NCI-H510A (cell line): Measurements from ENCODE around the gene IFT122.

Source experiments
- DNase-seq: peaks from one replicate; lab custom pipeline; 2025; lab: John Stamatoyannopoulos, UW

The IFT122 gene

DNA sequence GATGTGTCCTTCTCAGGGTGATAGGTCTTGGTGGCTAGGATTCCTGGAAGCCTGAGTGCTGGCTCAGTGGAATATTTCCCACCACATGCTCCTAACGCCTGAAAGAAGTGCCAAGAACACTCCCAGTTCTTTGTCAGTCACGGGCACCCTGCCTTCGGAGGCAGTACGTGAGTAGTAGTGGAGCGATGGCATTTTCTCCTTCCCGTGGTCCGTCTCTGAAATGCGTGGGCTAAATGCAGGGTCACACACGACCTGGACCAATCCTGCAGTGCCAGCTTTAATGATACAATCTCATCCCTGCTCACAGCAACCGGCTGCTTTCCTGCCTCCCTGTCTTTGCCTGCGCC lies 117.5 kb downstream of the IFT122 start:
- DNase-seq: no peak

DNA sequence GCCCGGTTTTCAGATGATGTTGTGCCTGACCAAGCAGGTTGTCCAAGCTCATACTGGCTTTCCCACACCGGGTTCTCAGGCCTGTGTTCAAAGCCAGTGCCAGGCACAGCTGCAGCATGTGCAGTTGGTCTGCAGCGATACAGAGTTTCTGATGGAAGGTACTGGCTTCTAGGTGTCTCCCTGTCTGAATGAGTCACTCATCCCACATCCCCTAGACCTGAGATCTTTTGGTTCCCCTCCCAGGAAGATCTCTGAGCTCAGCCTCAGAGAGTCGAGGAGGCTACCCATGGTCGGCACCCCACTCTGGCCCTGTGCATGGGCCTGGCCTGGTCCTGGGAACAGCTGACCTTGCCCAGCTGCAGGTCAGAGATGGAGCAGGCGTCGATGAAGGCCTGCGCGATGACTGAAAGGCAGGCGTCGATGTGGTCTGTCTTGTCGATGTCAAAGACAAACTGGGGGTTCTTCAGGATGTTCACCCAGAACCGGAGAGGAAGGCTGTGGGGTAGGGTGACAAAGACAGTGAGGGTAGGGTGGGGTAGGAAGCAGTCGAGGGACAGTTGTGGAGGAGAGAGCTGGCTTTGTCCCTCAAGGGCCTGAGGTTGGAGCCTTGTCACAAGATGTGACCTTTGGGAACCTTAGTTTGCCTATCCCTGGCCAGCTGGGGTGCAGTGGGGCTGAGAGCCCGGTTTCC lies 118.2 kb downstream of the IFT122 start:
- DNase-seq: no peak

DNA sequence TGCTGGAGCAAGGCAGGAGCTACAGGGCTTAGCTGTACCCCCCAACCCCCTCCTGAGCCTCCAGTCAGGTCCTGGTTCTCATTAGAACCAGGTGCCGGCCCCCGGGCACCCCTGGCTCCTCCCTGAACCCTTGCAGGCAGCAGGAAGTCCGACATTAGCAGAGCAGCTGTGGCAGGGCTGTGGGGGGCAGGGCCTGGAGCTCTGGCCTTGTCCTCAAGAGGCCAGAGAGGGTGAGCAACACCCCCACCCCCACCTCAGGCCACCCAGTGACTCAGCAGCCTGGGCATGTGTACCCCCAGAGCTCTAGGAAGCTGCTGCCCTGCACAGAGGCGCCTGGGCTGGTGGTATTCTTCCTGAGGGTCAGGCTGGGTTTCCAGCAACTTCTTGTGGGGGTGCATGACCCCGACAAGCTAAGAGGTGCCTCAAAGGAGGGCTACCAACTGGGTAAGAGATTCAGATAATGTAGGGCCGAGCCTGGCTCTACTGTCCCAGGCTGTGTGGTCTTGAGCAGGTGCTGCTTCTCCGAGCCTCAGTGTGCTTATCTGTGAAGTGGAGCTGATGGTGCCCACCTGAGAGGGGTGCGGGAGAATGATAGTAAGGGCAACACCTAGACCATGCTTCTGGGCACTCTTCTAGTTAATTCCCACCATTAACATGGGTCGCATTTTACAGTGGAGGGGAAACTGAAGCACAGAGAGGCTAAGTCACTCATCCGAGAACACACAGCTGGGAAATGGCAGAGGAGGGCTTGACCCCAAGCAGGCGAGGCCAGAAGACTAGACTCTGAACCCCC lies 118.9 kb downstream of the IFT122 start:
- no peak for DNase-seq

DNA sequence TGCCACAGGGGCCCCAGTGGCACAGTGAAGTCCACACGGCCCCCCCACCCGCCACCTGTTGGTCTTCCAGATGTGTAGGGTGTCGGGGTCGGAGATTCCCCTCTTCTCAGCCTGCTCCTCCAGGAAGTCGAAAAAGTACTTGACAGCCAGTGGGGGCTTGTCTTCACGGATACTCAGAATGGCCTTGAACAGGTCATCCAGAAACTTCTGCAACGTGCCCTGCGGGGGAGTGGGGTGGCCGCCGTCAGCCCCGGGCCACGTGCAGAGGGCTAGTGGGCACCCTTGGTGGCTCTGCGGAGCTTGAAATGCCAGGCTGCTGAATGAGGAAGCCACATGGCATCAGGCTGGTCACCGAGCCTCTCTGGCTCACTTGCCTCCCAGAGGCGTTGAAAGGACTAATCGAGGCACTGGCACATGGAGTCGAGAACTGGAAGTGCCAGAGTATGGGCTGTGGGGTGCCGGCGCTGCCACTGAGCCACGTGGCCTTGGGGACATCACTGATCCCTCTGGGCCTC lies 119.6 kb downstream of the IFT122 start:
- DNase-seq: no peak

DNA sequence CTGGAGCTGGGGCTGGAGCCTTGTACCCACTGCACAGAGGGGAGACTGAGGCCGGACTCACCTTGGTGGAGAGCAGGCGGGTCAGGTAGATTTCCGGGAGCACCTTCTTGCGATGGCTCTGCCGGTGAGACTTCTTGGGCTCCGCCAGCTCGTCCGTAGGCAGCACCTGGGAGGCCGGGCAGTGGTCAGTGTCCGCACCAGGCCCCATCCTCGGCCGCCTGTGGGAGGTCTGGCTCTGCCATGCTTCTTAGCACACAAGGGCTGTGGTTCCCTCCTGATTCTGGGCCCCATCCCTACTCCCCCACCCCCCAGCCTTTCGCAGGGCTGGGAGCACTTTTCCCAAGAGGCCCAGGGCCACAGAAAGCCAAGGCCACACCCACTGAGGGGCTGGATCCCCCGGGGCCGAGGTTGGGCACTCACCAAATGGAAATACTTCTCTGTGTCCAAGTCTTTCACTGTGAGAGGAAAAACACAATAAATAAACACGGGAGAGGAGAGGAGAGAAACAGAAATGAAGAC lies 120.3 kb downstream of the IFT122 start:
- DNase-seq: no peak

DNA sequence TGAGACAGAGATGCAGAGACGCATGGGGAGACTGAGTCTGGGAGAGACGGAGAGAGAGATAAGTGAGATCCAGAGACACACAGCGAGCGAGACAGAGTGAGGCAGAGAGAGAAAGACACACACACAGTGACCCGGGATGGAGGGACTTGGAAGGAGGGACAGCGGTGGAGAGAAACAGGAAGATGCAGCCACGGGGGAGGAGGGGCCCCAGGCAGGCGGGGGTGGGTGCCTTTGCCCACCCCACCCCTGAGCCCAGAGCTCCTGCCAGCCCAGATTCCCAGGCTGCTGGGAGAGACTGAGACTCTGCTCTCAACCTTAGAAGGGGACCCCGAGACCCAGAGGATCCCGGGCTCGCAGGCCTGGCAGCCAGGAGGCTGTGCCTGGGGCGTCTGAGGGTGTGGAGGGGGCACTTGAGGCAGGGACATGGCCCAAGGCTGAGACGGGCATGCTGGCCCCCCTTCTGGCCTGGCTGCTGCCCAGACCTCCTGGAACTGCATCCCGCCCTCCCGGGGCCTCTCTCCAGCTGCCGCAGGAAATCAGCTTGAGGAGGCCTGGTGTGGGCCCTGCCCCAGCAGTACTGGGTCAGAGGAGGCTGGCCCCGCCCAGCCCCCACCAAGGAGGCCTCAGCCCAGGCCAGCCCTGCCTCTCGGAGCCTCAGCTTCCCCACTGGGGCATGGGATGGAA lies 121.0 kb downstream of the IFT122 start:
- no peak for DNase-seq

DNA sequence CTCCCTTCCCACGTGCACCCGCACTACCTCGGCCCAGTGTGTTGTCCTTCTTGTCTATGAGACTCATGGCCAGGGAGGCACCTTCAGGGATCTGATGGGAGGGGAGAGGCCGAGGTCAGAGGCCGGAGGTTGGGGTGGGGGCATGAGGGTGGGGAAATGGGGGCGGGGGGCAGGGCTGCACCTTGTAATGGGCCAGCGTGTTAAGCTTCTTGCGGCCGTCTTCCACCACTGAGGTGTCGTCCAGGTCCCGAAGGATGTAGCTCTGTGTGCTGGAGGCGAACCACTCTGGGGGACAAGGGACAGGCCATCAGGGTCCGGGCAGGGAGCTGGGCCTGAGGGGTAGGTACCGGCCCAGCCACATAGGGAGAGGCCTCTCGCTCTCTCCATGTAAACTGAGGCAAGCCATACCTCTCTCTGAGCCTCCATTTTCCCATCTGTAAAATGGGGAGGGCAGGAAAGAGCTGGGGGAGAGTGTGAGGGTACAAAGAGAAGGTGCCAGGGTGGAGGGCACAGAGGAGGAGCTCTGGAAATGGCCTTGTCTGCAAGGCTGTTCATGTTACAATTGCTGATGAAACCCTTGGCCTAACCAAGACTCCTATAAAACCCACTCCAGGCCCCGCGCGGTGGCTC lies 121.7 kb downstream of the IFT122 start:
- no peak for DNase-seq

DNA sequence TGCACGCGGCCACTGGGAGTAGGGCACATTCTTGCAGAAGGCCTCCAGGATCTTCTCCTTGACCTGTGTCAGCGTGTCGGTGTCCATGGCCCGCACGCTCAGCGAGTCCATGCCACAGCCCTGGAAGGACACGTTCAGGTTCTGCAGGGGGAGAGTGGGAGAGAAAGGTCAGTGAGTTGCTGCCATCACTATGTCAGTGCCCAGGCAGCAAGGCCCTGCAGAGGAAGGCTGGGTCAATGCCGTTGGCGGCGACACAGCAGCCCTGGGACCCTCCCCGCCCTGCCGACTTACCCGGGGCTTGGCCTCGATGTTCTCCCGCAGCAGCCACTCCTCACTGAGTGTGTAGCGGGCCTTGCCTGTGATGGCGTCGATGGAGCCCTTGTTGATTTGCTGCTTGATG lies 122.8 kb downstream of the IFT122 start:
- DNase-seq: no peak

DNA sequence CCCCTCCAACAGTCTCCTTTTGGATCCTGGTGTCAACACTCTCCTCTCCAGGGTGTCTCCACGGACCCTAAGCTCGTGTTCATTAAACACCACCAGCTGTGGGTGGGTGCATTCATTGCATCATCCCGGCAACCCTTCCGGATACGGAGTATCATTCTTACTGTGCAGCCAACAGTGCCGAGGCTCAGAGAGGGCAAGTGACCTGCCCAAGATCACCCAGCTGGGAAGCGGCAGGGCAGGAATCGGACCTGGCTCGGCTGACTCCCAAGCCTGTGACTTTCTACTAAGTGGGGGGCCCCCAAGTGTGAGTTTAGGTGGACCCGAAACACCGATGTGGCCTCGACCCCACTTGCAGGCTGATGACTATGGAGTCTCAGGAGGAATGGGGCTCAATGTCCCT lies 123.3 kb downstream of the IFT122 start:
- no peak for DNase-seq

DNA sequence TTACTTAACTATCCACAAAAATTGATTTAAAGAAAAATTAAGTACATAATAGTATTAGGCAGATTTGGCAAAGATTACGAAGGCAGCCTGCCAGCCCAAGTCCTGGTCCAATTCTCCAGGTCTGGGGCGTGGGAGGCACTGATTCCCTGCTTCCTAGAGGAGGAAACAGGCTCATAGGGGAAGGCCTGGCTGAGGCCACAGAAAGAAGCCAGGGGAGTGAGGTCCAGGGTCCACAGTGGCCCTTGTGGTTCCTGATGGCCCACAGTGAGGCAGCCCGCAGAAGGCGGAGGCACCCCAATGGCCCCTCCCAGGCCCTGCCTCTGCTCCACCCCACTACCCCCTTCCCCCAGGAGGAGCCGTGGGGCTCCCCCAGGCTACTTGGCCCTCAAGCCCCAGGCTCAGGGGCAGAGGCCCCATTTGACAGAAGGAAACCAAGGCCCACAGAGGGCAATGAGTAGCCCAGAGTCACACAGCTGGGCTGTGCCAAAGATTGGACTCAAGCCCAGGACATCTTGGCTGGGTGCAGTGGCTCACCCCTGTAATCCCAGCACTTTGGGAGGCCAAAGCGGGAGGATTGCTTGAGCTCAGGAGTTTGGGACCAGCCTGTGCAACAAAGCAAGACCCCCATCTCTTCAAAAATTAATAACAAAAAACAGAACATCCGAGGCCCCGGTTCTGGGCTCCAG lies 124.0 kb downstream of the IFT122 start:
- DNase-seq: no peak

DNA sequence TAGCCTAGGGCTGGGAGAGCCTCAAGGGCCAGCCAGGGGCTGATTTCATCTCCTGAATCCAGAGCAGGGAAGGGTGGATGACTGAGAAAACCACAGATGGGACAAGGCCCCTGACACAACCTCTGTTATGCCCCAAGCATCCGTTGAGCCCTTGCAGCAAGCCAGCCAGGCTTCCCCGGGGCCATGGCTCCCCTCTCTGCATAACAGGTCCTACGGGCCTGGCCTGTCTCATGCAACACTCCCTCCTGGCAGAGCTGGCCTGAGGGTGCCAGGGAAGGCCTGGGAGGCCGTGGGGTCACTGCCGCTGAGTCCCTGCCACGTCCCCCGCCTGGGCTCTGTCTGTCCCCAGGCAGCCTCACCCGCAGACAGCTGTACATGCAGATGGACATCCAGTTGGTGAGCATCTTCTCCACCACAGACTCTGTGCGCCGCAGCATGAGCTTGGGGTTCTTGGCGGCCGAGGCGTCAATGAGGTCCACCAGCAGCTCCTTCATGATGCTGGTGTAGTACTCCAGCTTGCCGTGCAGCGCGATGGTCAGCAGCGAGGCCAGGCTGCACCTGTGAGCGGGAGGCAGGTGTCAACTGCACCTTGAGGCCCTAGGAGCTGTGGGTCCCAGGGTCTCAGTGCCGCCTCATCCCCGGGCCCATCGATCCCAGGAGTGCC lies 125.1 kb downstream of the IFT122 start:
- no peak for DNase-seq

DNA sequence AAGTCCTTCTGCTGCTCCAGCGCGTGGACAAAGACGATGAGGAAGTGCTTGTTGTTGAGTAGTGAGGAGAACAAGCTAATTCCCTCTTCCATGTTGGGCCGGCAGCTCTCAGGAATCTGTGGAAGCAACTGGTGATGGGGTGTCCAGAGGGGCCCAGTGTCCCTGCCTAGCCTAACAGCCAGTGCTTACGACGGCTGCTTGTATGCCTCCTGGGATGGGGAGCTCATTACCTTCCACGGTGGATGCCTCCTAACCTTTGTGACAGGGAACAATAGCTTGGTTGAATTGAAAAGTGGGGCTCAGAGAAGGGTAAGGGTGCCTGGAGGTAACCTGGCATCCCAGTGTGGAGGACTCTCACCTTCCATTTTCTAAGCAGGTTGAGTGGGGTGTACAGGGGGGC lies 125.9 kb downstream of the IFT122 start:
- DNase-seq: no peak

DNA sequence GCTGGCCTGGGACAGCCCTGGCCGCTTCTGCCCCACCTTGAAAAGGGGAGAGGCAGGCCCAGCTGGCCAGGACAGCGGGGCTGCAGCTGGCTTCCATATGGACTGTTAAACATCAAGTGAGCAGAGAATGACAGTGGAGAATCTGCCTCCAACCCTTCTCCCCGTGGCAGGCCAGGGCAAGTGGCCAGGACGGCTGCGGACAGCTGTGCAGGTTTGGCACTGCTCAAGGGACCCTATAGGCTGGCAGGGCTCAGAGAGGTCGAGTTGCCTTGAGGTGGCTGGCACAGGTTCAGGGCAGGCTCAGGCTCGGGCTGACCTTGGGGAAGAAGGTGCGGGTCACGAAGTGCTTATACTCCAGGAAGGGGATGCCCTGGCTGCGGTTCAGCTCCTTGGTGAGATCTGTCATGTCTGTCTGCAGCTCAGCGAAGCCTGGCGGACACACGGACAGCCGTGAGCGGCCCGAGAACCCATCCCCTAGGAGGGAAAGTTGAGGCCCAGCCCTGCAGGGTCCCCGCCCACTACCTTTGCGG lies 127.2 kb downstream of the IFT122 start:
- DNase-seq: no peak

DNA sequence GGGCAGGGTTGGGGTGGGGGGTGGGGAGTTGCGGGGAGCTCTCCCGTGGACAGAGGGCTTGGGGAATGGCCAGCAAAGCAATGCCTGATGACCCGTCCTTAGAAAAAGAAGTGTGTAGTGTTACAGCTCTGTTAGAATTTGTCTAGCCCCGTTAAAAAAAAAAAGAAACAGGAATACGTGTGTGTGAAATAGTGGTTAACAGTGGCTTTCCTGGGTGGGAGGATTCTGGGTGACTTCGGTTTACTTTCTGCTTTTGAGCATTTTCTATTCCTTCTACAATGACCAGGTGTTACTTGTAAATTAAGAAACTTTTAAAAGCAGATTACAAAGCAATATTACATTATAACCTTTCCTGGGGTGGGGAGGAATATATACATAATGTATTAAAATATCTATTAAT lies 127.9 kb downstream of the IFT122 start:
- no peak for DNase-seq

DNA sequence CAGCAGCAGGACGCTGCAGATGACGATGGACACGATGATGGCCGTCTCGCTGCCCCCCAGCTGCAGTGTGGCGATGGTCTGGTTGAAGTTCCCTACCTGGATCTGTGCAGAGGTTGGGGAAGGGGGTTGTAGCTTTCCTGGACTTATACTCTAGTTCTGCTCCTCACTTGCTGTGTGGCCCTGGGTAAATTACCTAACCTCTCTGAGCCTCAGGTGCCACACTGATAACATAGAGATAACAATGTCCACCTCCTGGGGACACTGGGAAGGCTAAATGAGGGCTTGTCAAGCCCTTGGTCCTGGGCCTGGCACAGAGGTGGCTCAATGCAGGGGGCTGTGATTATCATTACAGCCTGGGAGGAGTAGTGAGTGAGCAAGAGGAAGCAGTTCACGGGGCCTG lies 129.8 kb downstream of the IFT122 start:
- no peak for DNase-seq
